Smooth muscle cell of the brain vasculature (primary cell): ENCODE results near the gene ABL2.
"Not testable (repeated sequence)": the region's sequence is repeated elsewhere in the genome, so short reads cannot be mapped to it uniquely, and the experiment has no call there.

Experiments used
- DNase-seq: peaks from one replicate; pipeline ENCODE4 v3.0.0-alpha.2; 2012; ENCODE audit warnings: low read depth, low spot score

Gene ABL2

GRCh38 chr1:179229214-179230140, at the start of gene ABL2:
ABL2 (minus strand) TSS chr1:179229677; CDS start chr1:179229397, 280 bp downstream.
- no peak for DNase-seq

GRCh38 chr1:179278920-179279319, 49.4 kb upstream of the ABL2 start:
- no peak for DNase-seq

GRCh38 chr1:179274424-179274823, 44.9 kb upstream of the ABL2 start:
- not testable (repeated sequence) for DNase-seq

GRCh38 chr1:179269071-179269470, 39.6 kb upstream of the ABL2 start:
- DNase-seq = no peak

GRCh38 chr1:179264507-179264906, 35.0 kb upstream of the ABL2 start:
- no peak for DNase-seq

- DNase-seq = no peak
Observed at GRCh38 chr1:179263121-179263520, 33.6 kb upstream of the ABL2 start.

GRCh38 chr1:179262183-179262582, 32.7 kb upstream of the ABL2 start:
- DNase-seq = no peak

GRCh38 chr1:179253286-179253972, 24.0 kb upstream of the ABL2 start:
- DNase-seq = no peak

- DNase-seq = no peak
Observed at GRCh38 chr1:179252606-179253005, 23.1 kb upstream of the ABL2 start.

GRCh38 chr1:179251675-179252074, 22.2 kb upstream of the ABL2 start:
- no peak for DNase-seq

GRCh38 chr1:179247923-179248322, 18.4 kb upstream of the ABL2 start:
- DNase-seq = no peak

GRCh38 chr1:179245426-179245825, 15.9 kb upstream of the ABL2 start:
- DNase-seq = not testable (repeated sequence)

GRCh38 chr1:179241530-179242097, 12.1 kb upstream of the ABL2 start:
- DNase-seq = no peak

GRCh38 chr1:179237222-179237621, 7.7 kb upstream of the ABL2 start:
- no peak for DNase-seq

GRCh38 chr1:179234863-179235262, 5.4 kb upstream of the ABL2 start:
- no peak for DNase-seq

GRCh38 chr1:179231923-179232322, 2.4 kb upstream of the ABL2 start:
- DNase-seq = no peak

GRCh38 chr1:179230721-179231120, 1.2 kb upstream of the ABL2 start:
- no peak for DNase-seq

GRCh38 chr1:179230251-179230650, 774 bp upstream of the ABL2 start:
- DNase-seq = no peak

- DNase-seq = no peak
Observed at GRCh38 chr1:179228783-179229213, 679 bp downstream of the ABL2 start.

GRCh38 chr1:179226738-179227137, 2.7 kb downstream of the ABL2 start:
- no peak for DNase-seq

GRCh38 chr1:179224466-179224865, 5.0 kb downstream of the ABL2 start:
- DNase-seq = not testable (repeated sequence)

GRCh38 chr1:179221121-179221520, 8.4 kb downstream of the ABL2 start:
- not testable (repeated sequence) for DNase-seq
